Lower lobe of right lung (tissue), 2 donors: ENCODE measurements around the gene GLDC. TPM values are rescaled to one million over a fixed set of nuclear protein-coding genes. Genes with fewer than 3 reads are reported as not detected.

Experiments
- ATAC-seq, 2 donors: fragments of 200-7000 bp; cut with Tn5 transposase; one replicate each; pipeline ENCODE4 v1.9.1; 2020 to 2022; ENCODE audit warnings: mild to moderate bottlenecking in 2 of 2, moderate library complexity in 2 of 2
- DNase-seq: peaks from one replicate; pipeline ENCODE4 v3.0.0-alpha.2; 2020
- H3K27ac ChIP-seq: fragments of 200-600 bp; one replicate; pipeline ENCODE4 v1.8.0; 2022
- H3K27me3 ChIP-seq: fragments of 200-600 bp; one replicate; pipeline ENCODE4 v1.8.0; 2022; ENCODE audit warnings: low read depth
- H3K36me3 ChIP-seq: fragments of 200-600 bp; one replicate; pipeline ENCODE4 v1.8.0; 2022; ENCODE audit warnings: mild to moderate bottlenecking
- H3K4me1 ChIP-seq: fragments of 200-600 bp; one replicate; pipeline ENCODE4 v1.8.0; 2022
- H3K4me3 ChIP-seq: fragments of 200-600 bp; one replicate; pipeline ENCODE4 v1.8.0; 2022; ENCODE audit warnings: mild to moderate bottlenecking
- H3K9me3 ChIP-seq: fragments of 200-600 bp; one replicate; pipeline ENCODE4 v1.8.0; 2022
- intact Hi-C: fragments of 100-400 bp; cut with DNase I; formaldehyde crosslinking; loops from one replicate; pipeline ENCODE4 v1.11.0; 2022
- total RNA-seq: library from RNA; stranded (reverse); fragmentation: NEBNext Ultra II Directional; extraction: Animal tissue kit (Norgen Biotek cat#: 25700); gene quantifications from one replicate; pipeline ENCODE4 v1.2.1, GENCODE V29; 2021
- TF ChIP-seq, protein P1 (sequence below): fragments of 200-600 bp; IDR thresholded peaks from one replicate; pipeline ENCODE4 v1.8.0; 2022; ENCODE audit warnings: antibody characterized with exemption, mild to moderate bottlenecking
- donor health status: DM: no; HTN: yes; CAD: no; lungs with severe emphysema.

GLDC gene
- total RNA-seq, 1 donor from 2014 or later: 0.77 TPM

- intact Hi-C loops: no loop called here
- DNase-seq (no peak), ATAC-seq (no peak)
- Histone ChIP-seq H3K27ac (no peak overlapping the region), H3K9me3 (peaks cover 14% of the 10 kb centered on the region), H3K36me3 (no peaks in the 10 kb centered on the region), H3K4me1 (no peaks in the 10 kb centered on the region), H3K4me3 (no peak overlapping the region), H3K27me3 (no peaks in the 10 kb centered on the region)
- TF ChIP-seq, protein P1, sequence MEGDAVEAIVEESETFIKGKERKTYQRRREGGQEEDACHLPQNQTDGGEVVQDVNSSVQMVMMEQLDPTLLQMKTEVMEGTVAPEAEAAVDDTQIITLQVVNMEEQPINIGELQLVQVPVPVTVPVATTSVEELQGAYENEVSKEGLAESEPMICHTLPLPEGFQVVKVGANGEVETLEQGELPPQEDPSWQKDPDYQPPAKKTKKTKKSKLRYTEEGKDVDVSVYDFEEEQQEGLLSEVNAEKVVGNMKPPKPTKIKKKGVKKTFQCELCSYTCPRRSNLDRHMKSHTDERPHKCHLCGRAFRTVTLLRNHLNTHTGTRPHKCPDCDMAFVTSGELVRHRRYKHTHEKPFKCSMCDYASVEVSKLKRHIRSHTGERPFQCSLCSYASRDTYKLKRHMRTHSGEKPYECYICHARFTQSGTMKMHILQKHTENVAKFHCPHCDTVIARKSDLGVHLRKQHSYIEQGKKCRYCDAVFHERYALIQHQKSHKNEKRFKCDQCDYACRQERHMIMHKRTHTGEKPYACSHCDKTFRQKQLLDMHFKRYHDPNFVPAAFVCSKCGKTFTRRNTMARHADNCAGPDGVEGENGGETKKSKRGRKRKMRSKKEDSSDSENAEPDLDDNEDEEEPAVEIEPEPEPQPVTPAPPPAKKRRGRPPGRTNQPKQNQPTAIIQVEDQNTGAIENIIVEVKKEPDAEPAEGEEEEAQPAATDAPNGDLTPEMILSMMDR: no peak
Measured at GRCh38 chr9:6525326-6526045, 120.0 kb downstream of the GLDC start.

GRCh38 chr9:6522263-6522662 is 123.3 kb downstream of the GLDC start:
- DNase-seq (no peak), ATAC-seq (no peak)
- no peaks in the 10 kb centered on the region for H3K4me1 ChIP-seq
- H3K4me3 ChIP-seq: no peak overlapping the region
- no peak overlapping the region for H3K27ac ChIP-seq
- peaks cover 14% of the 10 kb centered on the region for H3K9me3 ChIP-seq
- H3K36me3 ChIP-seq: no peaks in the 10 kb centered on the region
- TF ChIP-seq, protein P1: no peak
- no peaks in the 10 kb centered on the region for H3K27me3 ChIP-seq
- intact Hi-C loops: no loop called here

DNA sequence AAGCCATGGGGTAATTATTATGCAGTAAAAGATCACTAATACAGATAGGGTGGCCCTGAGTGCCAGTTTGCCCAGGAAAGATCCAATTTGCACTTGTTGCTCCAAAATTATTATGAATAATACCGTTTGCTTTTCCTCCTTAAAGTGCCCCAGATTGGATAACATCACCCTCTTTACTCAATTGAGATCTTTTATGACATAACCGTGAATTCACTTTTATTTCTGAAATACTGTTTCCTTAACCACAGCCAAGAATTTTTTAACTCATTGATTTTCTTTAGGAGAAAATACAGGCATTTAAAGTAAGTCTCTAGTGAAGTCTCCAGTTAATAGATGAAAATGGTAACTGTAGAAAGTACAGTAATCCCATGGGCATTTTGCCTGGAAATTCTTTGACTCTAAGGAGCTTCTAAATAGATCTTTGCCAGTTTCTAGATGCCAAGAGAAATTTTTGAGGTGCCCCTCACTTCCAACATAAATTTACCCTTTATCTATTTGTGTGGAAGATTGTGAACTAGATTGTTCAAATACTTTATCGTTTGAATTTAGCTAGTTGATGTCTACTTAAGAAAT is 133.4 kb downstream of the GLDC start:
- H3K4me1 ChIP-seq: no peaks in the 10 kb centered on the region
- TF ChIP-seq, protein P1: no peak
- no peak overlapping the region for H3K4me3 ChIP-seq
- ATAC-seq (no peak), DNase-seq (no peak)
- H3K36me3 ChIP-seq: peaks cover 18% of the 10 kb centered on the region
- no peaks in the 10 kb centered on the region for H3K9me3 ChIP-seq
- no peaks in the 10 kb centered on the region for H3K27me3 ChIP-seq
- intact Hi-C loops: no loop called here
- H3K27ac ChIP-seq: no peak overlapping the region

DNA sequence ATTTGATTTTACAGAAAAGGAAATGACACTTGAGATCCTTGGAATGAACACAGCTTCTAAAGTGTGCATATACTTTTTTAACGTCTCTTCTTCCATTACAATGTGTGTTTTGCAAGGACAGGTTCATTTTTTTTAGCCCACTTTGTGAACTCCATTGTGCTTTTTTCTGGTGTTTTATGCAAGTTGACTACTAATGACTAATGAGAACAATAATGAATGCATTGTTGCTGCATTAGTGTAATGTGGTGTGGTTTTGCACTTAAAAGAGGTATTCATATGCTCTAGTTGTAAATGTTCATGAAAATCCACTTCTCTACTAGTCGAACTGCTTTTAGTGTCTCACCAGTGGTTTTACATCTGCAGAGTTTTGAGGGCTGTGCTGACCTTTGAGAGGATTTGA is 139.0 kb downstream of the GLDC start:
- TF ChIP-seq, protein P1: no peak
- DNase-seq (no peak), ATAC-seq (no peak)
- Histone ChIP-seq H3K36me3 (peaks cover 63% of the 10 kb centered on the region), H3K27me3 (no peaks in the 10 kb centered on the region), H3K4me1 (no peaks in the 10 kb centered on the region), H3K9me3 (no peaks in the 10 kb centered on the region), H3K27ac (no peak overlapping the region), H3K4me3 (no peak overlapping the region)
- intact Hi-C loops: no loop called here

- no peaks in the 10 kb centered on the region for H3K27me3 ChIP-seq
- no peak overlapping the region for H3K27ac ChIP-seq
- intact Hi-C loops: no loop called here
- H3K36me3 ChIP-seq: peaks cover 90% of the 10 kb centered on the region
- TF ChIP-seq, protein P1: no peak
- no peaks in the 10 kb centered on the region for H3K9me3 ChIP-seq
- H3K4me1 ChIP-seq: no peaks in the 10 kb centered on the region
- ATAC-seq (no peak), DNase-seq (no peak)
- H3K4me3 ChIP-seq: no peak overlapping the region
Measured at GRCh38 chr9:6502399-6502798, 143.1 kb downstream of the GLDC start.
